HL-60/S4 treated with retinoic acid at 250 ng/mL for 4 days and 3 days (cell line): ENCODE data around the gene FAM50B.
"Not testable (repeated sequence)": the region's sequence is repeated elsewhere in the genome, so short reads cannot be mapped to it uniquely, and the experiment has no call there.

Experiments
- in situ Hi-C: fragments of 300-500 bp; cut with MboI; formaldehyde crosslinking; loops from 2 replicates; pipeline ENCODE4 v1.7.0; 2022; ENCODE audit warnings: low sequenced_read_pairs

Gene FAM50B

DNA sequence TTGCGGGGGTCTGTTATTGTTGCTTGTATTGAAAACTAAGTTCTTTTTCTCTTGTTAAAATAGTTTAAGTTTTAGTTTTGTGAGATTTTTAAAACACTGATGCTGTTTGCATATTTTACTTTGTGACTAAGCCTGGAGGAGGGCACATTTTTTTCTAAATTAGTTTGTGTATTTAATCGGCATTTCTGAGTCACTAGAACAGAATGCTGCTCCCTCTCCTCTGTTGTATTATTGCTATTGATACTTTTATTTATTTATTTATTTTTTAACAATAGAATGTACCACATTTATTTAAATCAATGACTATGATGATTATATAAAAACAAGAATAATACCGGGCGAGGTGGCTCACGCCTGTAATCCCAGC is 5.1 kb upstream of the FAM50B start:
- in situ Hi-C loops, result no loop called here

GRCh38 chr6:3847521-3847920 is 1.7 kb upstream of the FAM50B start:
- in situ Hi-C loops, result no loop called here

- in situ Hi-C loops, result no loop called here
Observed at GRCh38 chr6:3848380-3848779, 793 bp upstream of the FAM50B start.

DNA sequence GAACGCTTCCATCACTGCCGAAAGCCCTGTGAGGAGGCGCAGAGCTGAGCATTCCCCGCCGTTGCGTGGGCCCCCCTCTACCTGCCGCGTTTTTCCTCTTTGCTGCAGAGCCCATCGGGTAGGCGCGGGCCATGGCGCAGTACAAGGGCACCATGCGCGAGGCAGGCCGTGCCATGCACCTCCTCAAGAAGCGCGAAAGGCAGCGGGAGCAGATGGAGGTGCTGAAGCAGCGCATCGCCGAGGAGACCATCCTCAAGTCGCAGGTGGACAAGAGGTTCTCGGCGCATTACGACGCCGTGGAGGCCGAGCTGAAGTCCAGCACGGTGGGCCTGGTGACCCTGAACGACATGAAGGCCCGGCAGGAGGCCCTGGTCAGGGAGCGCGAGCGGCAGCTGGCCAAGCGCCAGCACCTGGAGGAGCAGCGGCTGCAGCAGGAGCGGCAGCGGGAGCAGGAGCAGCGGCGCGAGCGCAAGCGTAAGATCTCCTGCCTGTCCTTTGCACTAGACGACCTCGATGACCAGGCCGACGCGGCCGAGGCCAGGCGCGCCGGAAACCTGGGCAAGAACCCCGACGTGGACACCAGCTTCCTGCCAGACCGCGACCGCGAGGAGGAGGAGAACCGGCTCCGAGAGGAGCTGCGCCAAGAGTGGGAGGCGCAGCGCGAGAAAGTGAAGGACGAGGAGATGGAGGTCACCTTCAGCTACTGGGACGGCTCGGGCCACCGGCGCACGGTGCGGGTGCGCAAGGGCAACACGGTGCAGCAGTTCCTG is 693 bp downstream of the FAM50B start:
- in situ Hi-C loops, result no loop called here

DNA sequence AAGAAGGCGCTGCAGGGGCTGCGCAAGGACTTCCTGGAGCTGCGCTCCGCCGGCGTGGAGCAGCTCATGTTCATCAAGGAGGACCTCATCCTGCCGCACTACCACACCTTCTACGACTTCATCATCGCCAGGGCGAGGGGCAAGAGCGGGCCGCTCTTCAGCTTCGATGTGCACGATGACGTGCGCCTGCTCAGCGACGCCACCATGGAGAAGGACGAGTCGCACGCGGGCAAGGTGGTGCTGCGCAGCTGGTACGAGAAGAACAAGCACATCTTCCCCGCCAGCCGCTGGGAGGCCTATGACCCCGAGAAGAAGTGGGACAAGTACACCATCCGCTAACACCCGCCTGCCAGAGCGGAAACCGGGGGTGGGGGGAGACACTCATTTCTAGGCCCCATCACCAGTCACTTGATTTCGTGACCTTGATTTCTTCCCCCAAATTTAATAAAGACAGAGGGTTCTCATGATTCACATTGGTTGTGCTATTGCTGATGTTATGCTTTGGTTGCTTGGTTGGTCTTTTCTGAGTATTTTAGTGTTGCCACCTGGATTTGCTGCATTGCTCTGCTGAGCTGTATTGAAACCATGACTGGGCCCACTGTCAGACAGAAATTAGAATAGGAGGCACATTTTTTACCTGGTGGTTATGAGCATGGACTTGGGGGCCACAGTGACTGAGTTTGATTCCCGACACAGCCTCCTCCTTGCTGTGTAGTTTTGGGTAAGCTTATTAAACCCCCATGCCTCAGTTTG is 1.5 kb downstream of the FAM50B start:
- in situ Hi-C loops, result no loop called here

GRCh38 chr6:3851839-3852238 is 2.7 kb downstream of the FAM50B start:
- in situ Hi-C loops, result no loop called here

DNA sequence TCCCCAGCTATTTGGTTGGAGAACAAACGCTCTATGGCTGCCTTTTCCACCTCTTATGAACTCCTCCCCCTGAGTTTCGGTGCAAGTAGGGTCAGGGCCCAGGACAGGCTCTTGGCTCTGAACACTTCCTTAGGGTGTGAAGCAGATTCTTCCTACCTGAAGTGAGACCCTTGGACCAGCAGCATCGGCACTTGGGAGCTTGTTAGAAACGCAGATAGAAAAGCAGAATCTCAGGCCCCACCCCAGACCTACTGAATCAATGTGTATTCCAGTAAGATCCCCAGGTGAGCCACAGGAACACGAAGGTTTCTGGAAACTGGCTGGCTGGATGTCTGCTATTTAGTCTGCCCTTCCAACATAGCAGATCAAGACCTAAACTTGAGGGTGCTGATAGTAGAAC is 3.2 kb downstream of the FAM50B start:
- in situ Hi-C loops, result no loop called here

GRCh38 chr6:3855866-3856265 is 6.7 kb downstream of the FAM50B start:
- in situ Hi-C loops, result no loop called here

DNA sequence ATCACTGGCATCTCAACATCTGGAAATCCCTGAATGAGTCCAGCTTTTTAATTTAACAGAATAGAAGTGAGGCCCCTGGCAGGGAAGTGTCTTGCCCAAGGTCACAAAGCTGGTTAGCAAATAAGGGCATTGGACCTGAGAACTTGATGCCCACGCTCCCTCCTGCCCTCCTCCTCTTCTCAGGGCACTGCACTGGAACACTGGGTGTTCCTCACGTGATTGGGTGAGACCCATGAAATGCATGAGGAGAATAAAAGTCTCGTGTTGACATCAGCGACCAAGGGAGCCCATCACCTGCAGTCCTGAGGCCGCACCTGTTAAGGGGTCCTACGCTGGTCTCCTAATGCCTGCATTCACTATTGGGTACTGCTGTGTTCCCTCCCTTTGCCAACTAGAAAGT is 7.4 kb downstream of the FAM50B start:
- in situ Hi-C loops, result no loop called here

DNA sequence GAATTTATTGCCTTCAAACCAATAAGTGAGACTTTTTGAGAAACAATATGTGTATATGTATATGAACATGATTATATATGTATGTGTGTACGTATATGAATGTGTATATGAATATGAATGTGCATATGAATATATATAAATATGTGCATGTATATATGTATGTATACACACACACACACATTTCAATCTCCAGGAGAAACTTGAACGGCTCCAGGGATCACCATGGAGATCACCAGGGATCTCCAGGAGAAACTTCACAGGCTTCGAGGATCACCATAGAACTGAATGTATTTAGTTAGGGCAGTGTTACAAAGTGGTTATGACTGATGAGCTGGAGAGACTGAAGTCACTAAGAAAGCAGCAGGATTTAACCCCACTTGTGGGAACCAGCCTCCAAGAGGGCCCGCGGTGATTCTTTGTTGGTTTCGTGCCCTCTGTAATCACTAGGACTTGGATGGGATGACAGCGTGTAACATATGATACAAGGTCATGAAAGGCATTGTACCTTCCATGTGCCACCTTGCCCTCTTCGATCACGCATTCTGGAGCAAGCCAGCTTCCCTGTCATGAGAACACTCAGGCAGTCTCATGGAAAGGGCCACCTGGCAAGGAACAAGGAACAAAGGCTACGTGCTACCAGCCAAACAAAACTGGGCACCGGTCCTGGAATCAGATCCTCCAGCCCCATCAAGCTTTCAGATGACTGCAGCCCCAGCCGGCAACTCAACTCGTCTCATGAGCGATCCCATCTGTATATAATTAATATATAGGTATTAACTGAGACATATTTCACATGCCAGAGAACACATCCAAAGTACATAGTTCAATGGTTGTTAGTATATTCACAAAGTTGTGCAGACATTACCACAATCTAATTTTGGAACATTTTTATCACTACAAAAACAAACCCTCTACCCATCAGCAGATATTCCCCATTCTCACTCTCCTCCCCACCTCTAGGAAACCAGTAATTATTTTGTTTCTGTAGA is 8.6 kb downstream of the FAM50B start:
- in situ Hi-C loops, result no loop called here

GRCh38 chr6:3859878-3860552 is 10.8 kb downstream of the FAM50B start:
- in situ Hi-C loops, result no loop called here

DNA sequence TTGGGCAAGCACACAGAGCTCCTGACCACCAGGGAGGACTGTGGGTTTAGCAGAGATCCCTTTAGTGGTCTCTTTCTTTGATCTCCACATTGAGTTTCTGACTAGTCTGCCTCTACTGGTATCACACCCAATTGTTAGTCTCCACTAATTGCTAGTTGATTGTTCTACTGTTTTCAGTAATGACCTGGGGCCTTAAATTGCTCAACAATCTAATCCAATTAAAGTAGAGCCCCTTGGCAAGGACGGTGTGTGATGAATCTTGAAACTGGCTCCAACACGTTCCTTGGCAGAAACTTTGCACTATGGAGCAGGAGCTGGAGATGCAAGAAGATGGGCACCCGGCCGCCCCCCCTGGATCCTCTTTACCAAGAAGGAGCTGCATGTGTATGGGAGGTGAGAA is 12.3 kb downstream of the FAM50B start:
- in situ Hi-C loops, result no loop called here

DNA sequence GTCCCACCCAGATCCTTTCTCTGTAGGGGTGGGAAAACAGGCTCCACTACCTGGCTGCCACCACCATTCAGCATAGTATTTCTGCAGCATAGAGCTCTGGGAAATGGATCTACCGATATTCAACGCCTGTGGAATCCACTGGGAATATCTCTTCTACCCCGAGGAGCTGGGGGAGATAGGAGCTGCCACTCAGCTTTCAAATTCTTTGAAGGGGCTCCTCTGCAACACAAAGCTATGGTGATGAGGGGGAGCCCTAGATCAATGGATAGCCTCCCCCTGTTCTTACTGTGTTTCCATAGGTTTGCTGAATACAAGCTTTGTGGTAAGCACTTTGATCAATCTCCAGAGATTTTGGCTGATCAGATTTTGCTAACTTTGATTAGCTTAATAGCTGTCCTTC is 12.9 kb downstream of the FAM50B start:
- in situ Hi-C loops, result no loop called here

GRCh38 chr6:3863322-3863721 is 14.1 kb downstream of the FAM50B start:
- in situ Hi-C loops, result not testable (repeated sequence)

DNA sequence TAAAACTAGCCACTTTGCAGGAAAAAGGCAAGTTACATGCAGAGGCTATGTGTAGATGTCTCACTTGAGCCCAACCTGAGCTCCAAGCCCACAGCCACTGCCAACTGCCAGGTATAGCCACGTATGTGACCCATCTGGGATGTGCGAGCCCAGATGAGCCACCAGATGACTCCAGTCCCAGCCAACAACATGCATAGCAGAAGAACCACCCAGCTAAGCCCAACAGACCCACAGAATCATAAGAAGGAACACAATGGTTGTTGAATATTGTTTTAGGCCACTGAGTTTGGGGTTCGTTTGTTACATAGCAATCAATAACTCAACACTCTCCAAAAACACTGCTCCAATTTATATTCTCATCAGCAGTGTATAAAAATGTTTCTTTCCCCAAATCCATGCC is 16.3 kb downstream of the FAM50B start:
- in situ Hi-C loops, result no loop called here

DNA sequence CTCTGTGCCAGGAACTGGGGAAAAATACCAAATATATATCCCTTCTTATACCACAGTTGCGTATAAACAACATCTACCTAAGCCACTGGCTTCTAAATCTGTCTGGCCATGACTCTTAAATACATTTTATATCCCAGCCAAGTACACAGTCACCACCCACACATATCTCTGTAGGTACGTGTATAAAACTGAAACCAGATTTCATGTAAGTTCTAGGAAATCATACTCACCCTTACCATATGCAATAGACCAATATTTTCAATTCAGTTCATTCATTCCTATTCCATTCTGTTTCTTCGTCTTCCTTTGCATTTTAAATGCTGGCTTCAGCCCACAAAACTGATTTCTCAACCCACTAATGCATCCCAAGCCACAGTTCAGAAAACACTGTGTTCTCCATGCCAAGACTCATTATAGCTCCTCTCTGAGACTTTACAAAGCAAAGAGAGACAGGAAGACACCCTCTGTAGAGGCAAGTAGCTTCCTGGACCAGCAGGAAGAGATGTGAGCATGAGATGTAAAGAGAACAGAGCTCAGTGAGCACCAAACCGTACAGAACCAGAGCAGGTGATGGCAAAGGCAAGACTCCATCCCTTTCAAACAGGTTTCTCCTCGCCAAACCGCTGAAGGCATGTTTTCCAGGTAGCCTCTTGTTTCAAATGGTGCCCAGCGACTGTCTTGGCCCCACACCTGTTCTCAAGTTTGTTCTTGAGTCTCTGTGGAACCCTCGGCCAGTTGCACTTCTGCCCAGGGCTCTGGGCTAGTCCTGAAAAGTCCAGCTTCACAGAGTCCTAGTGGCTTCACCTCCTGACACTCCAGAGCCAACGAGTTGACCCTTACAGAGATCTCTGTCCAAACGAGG is 18.7 kb downstream of the FAM50B start:
- in situ Hi-C loops, result no loop called here

DNA sequence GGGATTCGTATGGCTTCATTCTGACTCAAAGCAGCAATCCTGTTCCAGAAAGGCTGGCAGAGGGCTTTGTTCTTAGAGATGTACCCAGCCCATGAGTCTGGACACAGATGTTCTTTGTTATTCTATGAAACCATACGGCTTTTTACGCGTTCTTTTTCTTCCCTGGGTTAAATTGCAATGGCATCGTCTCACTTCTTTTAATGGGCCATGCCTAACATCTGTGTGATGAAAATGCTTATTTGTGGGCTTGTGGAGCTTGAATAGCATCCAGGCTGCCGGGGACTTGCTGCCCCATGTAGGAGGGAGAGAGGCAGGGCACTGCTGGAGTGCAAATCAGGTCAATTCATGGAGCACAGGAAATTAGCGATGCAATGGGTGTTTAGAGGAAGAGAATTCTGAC is 19.4 kb downstream of the FAM50B start:
- in situ Hi-C loops, result no loop called here

DNA sequence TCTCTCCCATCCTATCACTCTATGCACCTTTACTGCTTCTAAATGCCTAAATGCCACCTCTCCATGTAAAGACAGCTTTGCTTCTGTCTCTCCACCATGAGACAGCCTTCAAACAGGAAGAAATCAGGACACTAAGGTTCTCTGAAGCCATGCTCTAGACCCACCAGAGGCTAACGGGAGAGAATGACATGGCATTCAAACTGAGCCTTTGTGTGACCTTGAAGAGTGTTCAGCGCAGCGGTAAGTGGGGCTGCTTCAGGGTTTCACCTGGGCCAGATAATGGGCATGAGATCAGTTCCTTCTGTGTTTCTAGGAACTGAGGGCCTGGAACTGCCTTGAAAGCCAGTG is 20.1 kb downstream of the FAM50B start:
- in situ Hi-C loops, result no loop called here

DNA sequence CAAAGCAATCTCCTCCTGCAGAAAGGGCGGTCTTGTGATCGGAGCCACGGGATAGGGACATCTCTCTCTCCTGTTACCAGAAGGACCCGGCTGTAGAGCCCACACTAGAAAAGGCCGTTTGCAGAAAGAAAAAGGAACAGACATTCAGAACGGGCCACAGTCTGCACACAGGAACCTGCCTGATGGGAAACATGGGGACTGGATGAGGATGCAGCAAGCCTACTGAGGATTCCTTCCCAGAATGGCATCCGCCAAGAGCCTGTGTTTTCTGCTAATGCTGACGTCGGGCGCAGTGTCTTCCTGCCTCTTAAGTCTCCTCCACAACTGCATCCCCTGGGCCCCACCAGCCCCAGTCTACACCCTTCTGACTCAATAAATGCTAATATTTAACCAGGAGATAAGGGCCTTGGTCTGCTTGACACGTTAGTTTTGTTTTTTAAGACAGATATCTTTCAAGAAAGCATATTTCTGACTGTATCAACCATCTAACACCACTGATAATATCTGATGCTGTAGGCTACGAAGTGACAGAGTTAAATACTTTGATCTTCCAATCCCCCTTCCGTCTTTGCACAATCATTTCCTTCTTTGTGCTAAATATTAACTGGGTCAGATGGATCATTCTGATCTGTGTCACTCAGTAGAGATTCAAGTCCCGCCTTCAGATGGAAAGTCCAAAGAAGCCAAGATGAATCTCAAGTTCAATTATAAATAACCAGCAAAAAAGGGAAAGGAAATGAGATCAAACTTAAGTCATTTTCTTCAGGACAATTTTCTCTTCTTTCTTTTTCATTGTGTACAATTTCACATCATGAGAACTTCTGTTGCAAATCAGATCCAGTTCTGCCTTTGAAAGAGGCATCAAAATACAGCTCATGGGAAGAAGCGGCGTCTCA is 20.7 kb downstream of the FAM50B start:
- in situ Hi-C loops, result no loop called here
